ENCODE measurements around the gene MPPED2. TPM values are rescaled to one million over a fixed set of nuclear protein-coding genes. Genes with fewer than 3 reads are reported as not detected.

MPPED2 gene
- total and polyA plus RNA-seq, 2 donors (not counting 3 experiments of a cell fraction or from before 2014, with no cell fraction given): not detected

DNA sequence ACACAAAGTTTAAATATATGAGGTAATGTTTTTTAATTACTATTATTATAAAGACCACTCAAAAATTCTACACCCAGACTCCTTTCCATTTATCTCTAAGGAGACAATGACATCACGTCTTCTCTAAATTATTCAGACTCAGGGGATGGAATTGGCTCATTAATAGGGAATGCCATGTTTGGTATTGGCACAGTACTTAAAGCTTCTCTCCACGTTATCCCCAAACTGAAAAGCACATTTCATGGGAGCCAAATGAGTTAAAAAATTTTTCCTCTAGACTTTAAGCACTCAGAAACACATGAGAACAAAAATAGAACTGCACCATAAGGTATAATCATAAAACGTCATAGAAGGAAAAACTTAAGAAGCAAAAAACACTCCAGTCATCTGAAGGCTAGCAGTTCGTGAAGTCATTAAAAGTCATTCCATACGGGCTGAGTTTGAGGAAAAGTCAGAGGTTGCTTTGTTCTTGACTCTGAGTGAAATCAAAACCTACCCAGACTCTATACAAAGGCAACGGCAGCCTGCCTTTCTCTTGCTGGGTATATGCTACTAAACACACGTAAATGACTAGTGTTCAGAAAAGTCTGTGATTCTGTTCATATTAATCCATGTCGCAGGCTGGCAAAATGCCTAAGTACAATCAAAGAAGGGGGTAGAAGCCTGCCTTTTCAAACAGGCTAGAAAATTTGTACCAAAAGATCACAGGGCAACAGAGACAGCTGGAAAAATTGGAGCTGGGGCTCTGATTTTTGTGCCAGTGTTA, 8.7 kb upstream of the MPPED2 start:
- no peaks in the 10 kb centered on the region for H4K20me1 ChIP-seq (replicated peaks; ENCODE audit: control insufficient read depth, extremely low read depth, insufficient read depth, low read length)
- no peaks in the 10 kb centered on the region for H3K79me2 ChIP-seq (ENCODE audit: control insufficient read depth, insufficient read depth, low read length)
- POLR2A ChIA-PET: no interaction called here
- no peak for FAIRE-seq
- no peaks in the 10 kb centered on the region for H3K4me1 ChIP-seq (ENCODE audit: control insufficient read depth, extremely low read depth, insufficient read depth, low read length)
- intact Hi-C loops (cut with micrococcal nuclease): no loop called here
- H3K4me3 ChIP-seq (replicated peaks in 1 of 3; ENCODE audit: insufficient read depth in 1 of 3, low read depth in 1 of 3, low read length in 3 of 3): no peak overlapping the region
- TF ChIP-seq POLR2A (IDR thresholded peaks at IDR 0.05; ENCODE audit: low read depth, low read length) (no peak), FOS (IDR thresholded peaks at IDR 0.05; ENCODE audit: borderline replicate concordance, insufficient read depth, low read length) (no peak), POLR2AphosphoS5 (IDR thresholded peaks at IDR 0.05; ENCODE audit: insufficient read depth, low read depth, low read length) (no peak), EZH2 (IDR thresholded peaks at IDR 0.05; ENCODE audit: borderline replicate concordance, low read depth, low read length, severe bottlenecking) (no peak), MYC (IDR thresholded peaks at IDR 0.05; ENCODE audit: low read depth, low read length) (no peak), GATA2 (IDR thresholded peaks at IDR 0.05; ENCODE audit: insufficient read depth, insufficient read length, low read depth, low read length) (no peak), JUN (IDR thresholded peaks at IDR 0.05; ENCODE audit: borderline replicate concordance, insufficient read depth, insufficient read length, low read depth) (no peak)
- TF ChIP-seq, protein P1, sequence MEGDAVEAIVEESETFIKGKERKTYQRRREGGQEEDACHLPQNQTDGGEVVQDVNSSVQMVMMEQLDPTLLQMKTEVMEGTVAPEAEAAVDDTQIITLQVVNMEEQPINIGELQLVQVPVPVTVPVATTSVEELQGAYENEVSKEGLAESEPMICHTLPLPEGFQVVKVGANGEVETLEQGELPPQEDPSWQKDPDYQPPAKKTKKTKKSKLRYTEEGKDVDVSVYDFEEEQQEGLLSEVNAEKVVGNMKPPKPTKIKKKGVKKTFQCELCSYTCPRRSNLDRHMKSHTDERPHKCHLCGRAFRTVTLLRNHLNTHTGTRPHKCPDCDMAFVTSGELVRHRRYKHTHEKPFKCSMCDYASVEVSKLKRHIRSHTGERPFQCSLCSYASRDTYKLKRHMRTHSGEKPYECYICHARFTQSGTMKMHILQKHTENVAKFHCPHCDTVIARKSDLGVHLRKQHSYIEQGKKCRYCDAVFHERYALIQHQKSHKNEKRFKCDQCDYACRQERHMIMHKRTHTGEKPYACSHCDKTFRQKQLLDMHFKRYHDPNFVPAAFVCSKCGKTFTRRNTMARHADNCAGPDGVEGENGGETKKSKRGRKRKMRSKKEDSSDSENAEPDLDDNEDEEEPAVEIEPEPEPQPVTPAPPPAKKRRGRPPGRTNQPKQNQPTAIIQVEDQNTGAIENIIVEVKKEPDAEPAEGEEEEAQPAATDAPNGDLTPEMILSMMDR (IDR thresholded peaks at IDR 0.05; ENCODE audit: extremely low read depth in 1 of 2, insufficient read depth in 1 of 2, low read depth in 1 of 2, low read length in 2 of 2): no peak
- TF ChIP-seq, protein P2, sequence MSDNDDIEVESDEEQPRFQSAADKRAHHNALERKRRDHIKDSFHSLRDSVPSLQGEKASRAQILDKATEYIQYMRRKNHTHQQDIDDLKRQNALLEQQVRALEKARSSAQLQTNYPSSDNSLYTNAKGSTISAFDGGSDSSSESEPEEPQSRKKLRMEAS (IDR thresholded peaks at IDR 0.05; ENCODE audit: insufficient read depth, insufficient read length): no peak
- no peaks in the 10 kb centered on the region for H3K9me3 ChIP-seq (replicated peaks; ENCODE audit: control insufficient read depth, insufficient read depth, low read length)
- H3K9ac ChIP-seq (replicated peaks; ENCODE audit: extremely low read depth, insufficient read depth, low read length): no peak overlapping the region
- DNase-seq (ENCODE audit: low read depth, low spot score): no peak
- no peaks in the 10 kb centered on the region for H3K9me1 ChIP-seq (replicated peaks; ENCODE audit: control insufficient read depth, extremely low read depth, insufficient read depth, low read length)
- H3K4me2 ChIP-seq (ENCODE audit: insufficient read depth, low read length): no peak overlapping the region
- CTCF ChIA-PET: no interaction called here
- dilution Hi-C loops (cut with MboI; ENCODE audit: extremely low pct_ligation_motif_present, low sequenced_read_pairs): no loop called here
- BruUV-seq (replicated peaks): no TSS peak
- no peaks in the 10 kb centered on the region for H3K27me3 ChIP-seq (ENCODE audit: control insufficient read depth in 2 of 2, insufficient read depth in 2 of 2, low read length in 2 of 2)
- no peak overlapping the region for H3K27ac ChIP-seq (ENCODE audit: insufficient read depth, low read depth, low read length)
- H2AFZ ChIP-seq (ENCODE audit: low read depth, low read length): no peak overlapping the region
- H3K36me3 ChIP-seq (ENCODE audit: control insufficient read depth in 2 of 2, extremely low read depth in 1 of 2, insufficient read depth in 2 of 2, low read length in 2 of 2): no peaks in the 10 kb centered on the region
